ENCODE data around the gene SMYD3. TPM values are rescaled to one million over a fixed set of nuclear protein-coding genes. Genes with fewer than 3 reads are reported as not detected.

Gene SMYD3
- total and polyA plus RNA-seq, 2 of the 13 experiments (the other 11 are each of a cell fraction or from before 2014, with no cell fraction given) = 27.7 to 35.8 TPM

- TF ChIP-seq SP1 (IDR thresholded peaks at IDR 0.05) (no peak), SP1 (CRISPR knock-in tag; IDR thresholded peaks at IDR 0.05) (no peak)
Measured at GRCh38 chr1:245788886-245789285, 718.2 kb downstream of the SMYD3 start (continued).

- H3K4me1 ChIP-seq (ENCODE audit: insufficient read depth, low read length) = no peaks in the 10 kb centered on the region
- no TSS peak for BruUV-seq (replicated peaks)
- DNase-seq (ENCODE audit: low spot score) (no peak), ATAC-seq (no peak), FAIRE-seq (no peak)
- WGBS (ENCODE audit: low lambda C conversion rate) = 86% methylated on average over 3 of the region's 3 CpGs
- no peak overlapping the region for H3K4me2 ChIP-seq (ENCODE audit: low read depth, low read length)
- H3K9me3 ChIP-seq (ENCODE audit: low read length) = no peaks in the 10 kb centered on the region
- no peak overlapping the region for H2AFZ ChIP-seq (ENCODE audit: low read length)
- H4K20me1 ChIP-seq (ENCODE audit: insufficient read depth, low read length) = no peaks in the 10 kb centered on the region
- H3K4me3 ChIP-seq (replicated peaks in 1 of 3; ENCODE audit: insufficient read depth in 1 of 3, low read depth in 2 of 3, low read length in 3 of 3) = no peak overlapping the region
- TF ChIP-seq MTA1 (CRISPR knock-in tag; IDR thresholded peaks at IDR 0.05; ENCODE audit: borderline replicate concordance) (no peak), SMC3 (IDR thresholded peaks at IDR 0.05; ENCODE audit: low read length) (no peak), ARID3A (IDR thresholded peaks at IDR 0.05; ENCODE audit: low read depth, low read length) (no peak), ZNF18 (CRISPR knock-in tag; IDR thresholded peaks at IDR 0.05; ENCODE audit: insufficient replicate concordance) (no peak), WIZ (CRISPR knock-in tag; IDR thresholded peaks at IDR 0.05) (no peak), PRDM4 (CRISPR knock-in tag; IDR thresholded peaks at IDR 0.05; ENCODE audit: borderline replicate concordance) (no peak), SMAD3 (CRISPR knock-in tag; IDR thresholded peaks at IDR 0.05) (no peak), ZNF7 (CRISPR knock-in tag; IDR thresholded peaks at IDR 0.05) (no peak), ZNF549 (CRISPR knock-in tag; IDR thresholded peaks at IDR 0.05) (no peak), PAWR (CRISPR knock-in tag; IDR thresholded peaks at IDR 0.05; ENCODE audit: borderline replicate concordance) (no peak), RBAK (CRISPR knock-in tag; IDR thresholded peaks at IDR 0.05) (no peak), ZNF17 (CRISPR knock-in tag; IDR thresholded peaks at IDR 0.05) (no peak), CBX1 (IDR thresholded peaks at IDR 0.05; ENCODE audit: low read depth) (no peak), TAF15 (IDR thresholded peaks at IDR 0.05; ENCODE audit: low read depth, low read length, poor library complexity, severe bottlenecking) (no peak), TGIF2 (CRISPR knock-in tag; IDR thresholded peaks at IDR 0.05) (no peak), ZMYM3 (CRISPR knock-in tag; IDR thresholded peaks at IDR 0.05) (no peak)
- H3K27ac ChIP-seq (ENCODE audit: extremely low read length, insufficient read depth, low read length) = no peak overlapping the region
- ChIA-PET CTCF (ENCODE audit: low intra/inter-chr PET ratio, low total read pairs) (no interaction called here), POLR2A (no interaction called here)
- no peak overlapping the region for H3K9ac ChIP-seq (ENCODE audit: insufficient read depth, low read depth, low read length)
- no peaks in the 10 kb centered on the region for H3K36me3 ChIP-seq (replicated peaks in 1 of 2; ENCODE audit: control insufficient read depth in 1 of 2, insufficient read depth in 2 of 2, low read length in 2 of 2)
- H3K79me2 ChIP-seq (ENCODE audit: insufficient read depth, low read length) = no peaks in the 10 kb centered on the region
- intact Hi-C loops (cut with micrococcal nuclease; ENCODE audit: unreplicated experiment) (no loop called here), in situ Hi-C loops (cut with HindIII; ENCODE audit: extremely low pct_ligation_motif_present, low pct_unique_long_range_greater_than_20kb) (no loop called here)
- no peaks in the 10 kb centered on the region for H3K27me3 ChIP-seq (ENCODE audit: control insufficient read depth in 1 of 2, insufficient read depth in 2 of 2, low read length in 2 of 2)
Measured at GRCh38 chr1:245788269-245788668, 718.8 kb downstream of the SMYD3 start.
